Stimulated activated CD8-positive, alpha-beta memory T cell treated with anti-CD3 and anti-CD28 coated beads, Interleukin-7, amount 100 ng/mL, for 1 hour (primary cell): ENCODE measurements around the gene KSR1.

ENCODE experiments used
- DNase-seq, 2 donors: peaks; one replicate each; pipeline ENCODE4 v3.0.0-alpha.2; 2020; ENCODE audit warnings: low read depth in 2 of 2

The KSR1 gene

DNA sequence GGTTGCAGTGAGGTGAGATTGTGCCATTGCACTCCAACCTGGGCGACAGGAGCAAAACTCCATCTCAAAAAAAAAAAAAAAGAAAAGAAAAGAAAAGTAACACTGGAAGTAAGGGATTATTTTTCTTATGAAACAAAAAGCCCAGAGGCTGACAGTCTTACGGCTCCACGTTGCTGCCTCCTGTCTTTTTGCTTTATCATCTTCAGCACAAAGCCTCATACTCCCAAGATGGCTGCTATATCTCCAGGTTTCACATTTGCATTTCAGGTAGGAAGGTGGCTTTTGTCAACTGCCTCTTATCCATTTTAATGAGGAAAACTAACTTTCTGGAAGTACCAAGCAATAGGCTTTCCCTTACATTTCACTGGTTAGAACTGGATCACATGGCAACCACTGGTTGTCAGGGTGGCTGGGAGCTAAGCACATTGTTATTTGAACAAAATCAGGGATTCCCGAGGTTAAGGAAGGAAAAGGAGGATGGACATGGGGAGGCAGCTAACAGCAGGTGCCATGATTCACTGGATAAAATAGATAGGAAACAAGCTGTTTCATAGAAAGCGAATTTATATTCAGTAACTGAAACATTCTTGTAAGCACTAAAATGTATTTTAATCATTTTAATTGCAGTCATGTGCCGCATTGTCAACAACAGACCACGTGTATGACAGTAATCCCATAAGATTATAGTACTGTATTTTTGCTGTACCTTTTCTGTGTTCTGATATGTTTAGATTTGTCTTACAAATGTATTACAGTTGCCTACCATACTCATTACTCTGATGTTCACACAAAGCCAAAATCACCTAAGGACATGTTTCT is 58.6 kb downstream of the KSR1 start:
- no peak for DNase-seq

DNA sequence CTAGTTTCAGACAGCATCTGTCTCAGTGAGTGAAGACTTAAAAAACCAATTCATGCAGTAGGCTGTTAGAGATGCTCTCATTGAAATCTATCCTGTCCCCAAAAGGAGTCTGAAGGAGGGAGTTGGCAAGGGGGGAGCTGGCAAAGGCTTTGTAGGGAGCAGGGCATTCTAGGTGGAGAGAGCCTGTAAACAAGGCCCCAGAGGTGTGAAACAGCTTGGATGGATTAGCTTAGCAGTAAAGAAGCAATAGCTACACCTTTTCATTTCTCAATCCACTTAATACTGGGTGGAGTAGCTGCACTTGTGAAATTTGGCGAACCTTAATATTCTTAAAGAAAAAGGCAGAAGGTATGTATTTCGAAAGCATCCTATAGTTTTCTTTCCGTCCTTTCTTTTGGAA is 61.8 kb downstream of the KSR1 start:
- no peak for DNase-seq

DNA sequence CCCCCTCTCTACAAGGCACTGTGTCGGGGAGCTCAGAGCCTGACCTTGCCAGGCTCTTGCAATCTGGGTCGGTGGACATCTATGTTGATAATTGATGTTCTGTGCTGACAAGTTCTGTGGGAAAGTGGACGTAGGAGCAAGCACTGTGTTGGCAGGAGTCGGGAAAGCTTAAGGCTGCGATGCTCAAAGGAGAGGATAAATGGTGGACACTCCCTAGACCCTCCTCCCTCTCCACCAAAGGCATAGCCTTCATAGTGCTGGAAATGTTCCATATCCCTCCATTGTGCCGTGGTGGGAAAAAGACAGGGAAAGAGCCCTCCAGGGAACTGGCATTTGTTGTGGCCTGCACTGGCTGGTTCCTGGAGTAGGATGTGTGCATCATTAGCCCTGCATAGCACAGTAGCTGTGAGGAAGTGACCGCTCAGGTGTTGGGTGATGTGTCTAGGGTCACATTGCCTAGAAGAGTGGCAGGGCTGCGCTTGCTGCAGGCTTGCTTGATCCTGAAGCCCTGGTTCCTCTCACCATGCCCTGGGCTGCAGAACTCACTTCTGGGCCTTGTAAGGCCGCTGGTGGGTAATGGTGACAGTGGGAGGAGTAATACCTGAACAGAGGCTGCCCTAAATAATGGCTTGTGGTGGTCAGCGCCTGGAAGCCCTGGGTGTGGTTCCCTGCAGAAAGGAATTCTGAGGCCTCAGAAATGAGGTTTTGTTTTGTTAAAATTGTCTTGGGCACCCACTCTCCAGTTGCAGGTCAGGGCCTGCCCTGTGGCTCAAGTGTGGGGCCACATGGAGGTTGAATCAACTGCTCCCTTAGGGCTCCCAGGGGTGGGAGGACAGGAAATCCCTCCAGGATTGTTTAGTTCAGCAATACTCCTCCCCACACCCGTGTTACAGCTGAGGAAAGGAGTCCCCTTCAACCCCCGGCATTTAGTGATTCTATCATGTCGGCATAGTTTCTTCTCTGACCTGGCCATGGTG is 62.6 kb downstream of the KSR1 start:
- no peak for DNase-seq

DNA sequence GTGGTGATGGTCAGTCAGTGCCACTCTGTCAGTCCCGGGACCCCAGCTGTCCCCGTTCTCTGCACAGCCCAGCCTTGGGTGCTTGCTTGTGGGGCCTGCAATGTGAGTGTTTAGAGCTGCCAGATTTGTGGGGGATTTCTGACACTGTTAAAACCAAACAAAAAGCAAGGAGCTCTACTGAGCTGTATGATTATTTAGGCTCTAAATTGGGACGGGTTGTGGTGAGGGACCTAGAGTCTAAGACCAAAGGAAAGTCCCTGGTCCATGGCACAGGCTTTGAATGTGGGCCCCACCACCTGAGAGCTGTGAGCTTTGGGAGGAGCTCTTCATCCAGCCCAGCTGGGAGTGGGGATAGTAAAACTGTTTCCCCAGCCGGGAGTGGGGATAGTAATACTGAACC is 63.3 kb downstream of the KSR1 start:
- DNase-seq: no peak

DNA sequence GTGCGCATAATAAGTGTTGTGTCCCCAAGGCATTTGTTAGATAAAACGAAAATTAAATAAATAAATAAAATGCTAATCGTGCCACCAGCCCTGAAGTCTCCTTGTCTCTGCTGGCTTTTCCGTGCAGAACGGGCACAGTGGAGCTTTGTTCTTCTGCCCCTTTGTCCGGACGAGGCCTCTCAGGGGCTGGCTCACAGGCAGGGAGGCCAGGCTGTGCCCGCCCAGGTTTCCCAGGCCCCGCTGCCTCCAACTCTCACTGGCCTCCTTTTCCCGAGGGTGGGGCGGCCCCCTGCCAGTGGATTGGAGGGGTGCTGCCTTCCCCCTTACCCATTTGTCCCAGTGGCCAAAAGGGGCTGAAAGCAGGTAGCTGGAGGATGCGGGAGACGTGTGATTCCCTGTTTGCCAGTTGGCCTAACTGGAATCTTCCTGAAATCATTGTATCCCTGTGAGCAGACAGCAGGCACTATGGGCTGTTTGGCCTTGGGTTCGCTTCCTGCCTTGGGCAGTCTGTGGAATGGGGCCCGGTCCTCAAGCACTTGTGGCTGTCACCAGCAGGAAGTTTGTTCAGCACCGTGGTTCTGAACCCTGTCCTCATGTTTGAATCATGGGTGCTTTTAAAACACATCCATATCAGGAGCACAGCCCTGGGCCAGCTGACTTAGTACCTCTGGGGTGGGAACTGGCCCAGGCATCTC is 64.4 kb downstream of the KSR1 start:
- DNase-seq: no peak

DNA sequence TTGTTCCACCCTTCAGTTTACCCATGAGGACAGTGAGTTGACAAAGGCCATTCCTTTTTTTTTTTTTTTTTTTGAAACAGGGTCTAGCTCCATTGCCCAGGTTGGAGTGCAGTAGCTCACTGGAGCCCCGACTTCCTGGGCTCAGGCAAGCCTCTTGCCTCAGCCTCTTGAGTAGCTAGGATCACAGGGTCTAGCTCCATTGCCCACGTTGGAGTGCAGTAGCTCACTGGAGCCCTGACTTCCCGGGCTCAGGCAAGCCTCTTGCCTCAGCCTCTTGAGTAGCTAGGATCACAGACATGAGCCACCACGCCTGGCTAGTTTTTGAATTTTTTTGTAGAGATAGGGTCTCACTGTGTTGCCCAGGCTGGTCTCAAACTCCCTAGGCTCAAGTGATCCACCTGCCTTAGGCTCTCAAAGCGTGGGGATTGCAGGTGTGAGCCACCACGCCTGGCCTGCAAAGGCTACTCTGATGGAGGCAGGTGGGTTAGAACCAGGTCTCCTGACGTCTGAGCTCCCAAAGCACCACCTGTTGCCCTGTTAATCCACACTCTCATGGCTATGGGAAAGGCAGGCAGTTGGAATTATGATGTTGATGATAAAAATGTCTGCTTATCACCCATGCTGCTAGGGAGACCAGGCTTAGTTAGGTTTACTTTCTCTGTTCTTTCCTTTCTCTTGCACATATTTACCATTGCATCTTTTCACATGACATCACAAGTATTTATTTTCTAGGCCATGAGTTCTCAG is 65.2 kb downstream of the KSR1 start:
- DNase-seq: no peak

DNA sequence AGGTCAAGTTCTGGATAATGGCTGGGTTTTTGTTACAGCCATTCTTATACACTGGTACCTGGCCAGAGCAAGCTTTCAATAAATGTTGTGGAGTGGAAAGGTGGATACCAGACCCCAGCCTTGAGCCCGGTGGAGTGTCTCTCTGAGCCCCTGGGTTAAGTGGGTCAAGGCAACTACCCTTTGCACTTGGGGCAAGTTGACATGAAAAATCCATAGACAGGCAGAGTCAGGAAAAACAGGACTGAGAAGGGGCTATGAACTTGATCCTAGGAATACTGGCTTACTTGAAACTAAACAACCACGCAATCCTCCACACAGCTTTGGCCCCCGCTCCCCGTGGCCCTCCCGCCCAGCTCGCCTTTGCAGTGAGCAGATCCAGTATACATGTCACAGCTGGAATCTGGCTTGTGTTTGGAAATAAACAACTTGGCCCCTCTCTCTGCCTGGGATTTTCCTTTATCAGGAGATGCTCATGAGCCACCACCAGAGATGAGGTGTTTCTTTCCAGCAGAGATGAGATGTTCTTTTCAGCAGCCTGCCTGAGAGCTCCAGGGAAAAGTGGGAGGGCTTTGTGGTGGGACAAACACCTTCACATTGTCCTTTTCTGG is 65.9 kb downstream of the KSR1 start:
- DNase-seq: no peak

DNA sequence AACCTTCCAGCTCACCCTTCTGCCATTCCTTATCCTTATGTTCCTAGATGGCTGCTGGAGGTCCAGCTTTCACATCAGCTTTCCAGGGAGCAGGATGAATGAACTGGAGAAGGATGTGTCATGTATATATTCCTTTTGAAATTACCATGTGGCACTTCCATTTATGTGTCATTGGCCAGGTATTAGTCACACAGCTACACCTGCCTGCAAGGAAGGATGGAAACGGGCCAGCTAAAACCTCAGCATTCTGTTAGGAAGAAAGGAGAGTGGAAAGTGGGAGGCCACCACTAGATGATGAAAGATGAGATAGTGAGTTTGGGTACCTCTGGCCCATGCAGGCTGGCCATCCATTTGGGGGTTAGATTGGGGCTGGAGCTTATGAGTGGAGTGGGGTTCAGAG is 67.5 kb downstream of the KSR1 start:
- no peak for DNase-seq

DNA sequence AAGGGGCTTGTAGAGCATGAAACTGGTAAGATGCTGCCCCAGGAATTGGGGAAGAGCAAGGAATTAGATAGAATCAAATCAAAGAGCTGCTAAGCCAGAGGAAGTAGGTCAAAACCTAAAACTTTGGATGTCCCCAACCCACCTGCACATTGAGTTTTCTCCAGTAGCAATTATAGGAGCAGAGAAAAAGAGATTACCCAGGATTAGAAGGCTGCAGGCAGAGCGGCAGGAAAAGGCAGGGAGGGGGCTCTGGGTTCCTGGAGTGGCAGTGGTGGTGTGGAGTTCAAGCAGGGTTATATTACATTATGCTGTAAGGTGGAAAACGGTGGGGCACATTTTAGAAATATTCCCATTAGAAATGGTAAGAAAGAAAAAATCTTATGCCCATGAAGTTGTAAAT is 68.3 kb downstream of the KSR1 start:
- no peak for DNase-seq

DNA sequence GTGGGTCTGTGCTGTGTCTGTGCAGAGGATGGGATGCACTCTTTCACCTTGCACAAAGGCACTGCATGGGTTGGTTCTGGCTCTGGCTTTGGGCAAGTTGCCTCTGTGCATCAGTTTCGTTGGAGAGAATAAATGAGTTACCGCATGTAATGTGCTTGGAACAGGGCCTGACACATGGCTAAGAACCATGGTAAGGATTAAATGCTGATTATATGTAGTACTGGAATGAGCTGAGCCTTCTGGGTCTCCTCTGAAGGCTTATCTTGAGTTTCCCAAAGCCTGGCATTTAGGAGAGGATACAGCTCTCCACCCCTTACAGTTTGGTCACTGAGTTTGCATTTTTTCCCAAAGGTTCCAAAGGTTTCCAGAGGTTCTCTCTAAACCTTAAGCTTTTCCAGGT is 69.1 kb downstream of the KSR1 start:
- DNase-seq: no peak

DNA sequence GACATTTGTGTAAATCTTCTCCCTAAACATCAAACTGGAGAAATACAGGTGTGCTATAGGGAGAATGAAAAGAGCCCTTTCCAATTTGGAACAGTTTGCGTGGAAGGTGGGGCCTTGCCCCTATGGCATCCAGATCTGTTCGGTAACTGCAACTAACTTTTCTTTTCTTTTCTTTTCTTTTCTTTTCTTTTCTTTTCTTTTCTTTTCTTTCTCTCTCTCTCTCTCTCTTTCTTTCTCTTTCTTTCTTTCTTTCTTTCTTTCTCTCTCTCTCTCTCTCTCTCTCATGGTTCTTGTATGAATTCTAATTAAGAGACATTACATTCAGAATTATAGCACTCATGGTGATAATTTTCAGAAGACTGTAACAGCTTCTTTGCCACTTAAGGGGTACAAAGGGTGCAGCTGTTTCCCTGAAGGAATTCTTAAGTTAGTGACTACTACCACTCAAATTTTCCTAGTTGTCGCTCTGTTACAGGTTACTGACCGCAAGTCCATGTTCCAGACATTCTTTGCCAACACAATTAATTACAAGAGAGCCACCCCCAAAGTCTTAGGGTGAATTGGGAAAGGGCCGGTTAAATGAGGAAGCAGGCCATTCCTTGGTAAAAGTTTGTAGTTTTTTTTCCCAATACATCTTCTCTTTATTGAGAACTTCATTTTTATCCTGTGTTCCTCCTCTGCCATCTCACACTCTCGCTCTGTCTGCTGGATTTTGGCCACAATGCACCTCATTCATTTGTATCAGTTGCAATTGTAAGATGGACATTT is 69.8 kb downstream of the KSR1 start:
- DNase-seq: no peak

DNA sequence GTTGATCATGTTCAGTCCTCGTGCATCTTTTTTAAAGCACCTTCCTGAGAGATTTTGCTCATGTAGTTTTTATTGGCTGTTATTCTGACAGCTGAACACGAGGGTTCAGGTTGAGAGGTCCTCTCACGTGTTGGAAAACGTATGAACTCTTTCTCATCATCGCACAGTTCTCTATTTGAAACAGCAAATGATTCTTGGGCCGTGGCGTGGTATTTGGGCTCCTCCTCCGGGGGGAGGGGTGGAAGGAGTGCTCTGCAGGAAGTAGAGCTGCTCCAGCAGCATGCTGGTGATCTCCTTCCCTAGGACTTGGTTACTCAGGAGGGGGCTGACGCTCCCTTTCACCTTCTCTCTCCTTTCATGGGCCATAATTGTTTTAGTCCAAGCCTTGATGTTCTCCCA is 70.4 kb downstream of the KSR1 start:
- no peak for DNase-seq

DNA sequence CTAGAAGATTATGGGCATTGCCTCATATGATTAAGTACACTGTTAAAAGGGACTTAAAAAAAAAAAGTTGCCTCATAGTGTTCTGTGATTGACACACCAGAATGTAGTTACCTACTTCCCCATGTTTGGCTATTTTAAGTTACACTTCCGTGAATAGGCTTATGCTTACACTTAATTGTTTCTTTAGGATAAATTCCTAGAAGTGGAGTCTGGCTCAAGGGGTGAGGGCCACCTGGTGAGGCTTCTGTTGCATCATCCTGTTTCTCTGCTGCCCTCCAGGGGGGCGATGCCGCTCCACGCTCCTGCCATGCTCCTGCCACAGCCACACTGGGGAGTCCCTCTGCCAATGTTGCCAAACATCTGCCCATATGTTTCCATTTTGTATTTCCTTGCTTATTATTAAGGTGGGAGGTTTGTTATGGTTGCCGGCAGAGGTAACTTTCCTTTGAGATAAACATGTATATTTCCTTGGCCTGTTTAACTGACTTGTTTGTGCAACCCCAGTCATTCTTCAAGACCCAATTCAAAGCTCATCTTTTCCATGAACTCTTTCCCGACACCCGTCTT is 73.1 kb downstream of the KSR1 start:
- no peak for DNase-seq

DNA sequence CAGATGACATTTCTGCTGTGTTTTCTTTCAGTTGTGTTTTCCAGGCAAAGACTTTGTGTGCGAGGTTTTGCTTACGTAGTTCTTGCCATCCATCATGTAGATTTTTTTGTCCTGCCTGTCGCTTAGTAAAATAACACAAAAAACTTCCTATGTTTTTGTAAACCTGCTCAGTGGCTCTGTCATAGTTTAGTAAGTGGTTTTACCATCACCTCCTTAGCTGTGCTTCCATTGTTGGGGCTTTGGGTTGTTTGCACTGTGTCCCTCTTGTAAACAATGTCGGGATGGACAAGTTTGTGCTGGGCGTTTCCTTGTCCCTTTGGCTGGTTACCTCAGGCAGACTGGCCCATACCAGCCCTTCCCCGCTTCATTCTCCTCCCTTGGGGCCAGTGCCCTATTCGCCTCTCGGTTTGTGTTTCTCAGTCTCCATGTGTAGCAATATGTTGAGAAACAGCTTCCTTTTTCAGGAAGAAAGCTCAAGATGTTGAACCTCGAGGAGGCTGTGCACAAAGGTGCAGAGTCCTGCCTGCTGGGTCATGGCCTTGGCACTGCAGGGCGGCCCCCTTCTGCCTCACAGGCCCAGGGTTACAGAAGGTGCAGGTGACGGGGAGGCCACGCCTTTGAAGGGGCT is 74.6 kb downstream of the KSR1 start:
- no peak for DNase-seq

DNA sequence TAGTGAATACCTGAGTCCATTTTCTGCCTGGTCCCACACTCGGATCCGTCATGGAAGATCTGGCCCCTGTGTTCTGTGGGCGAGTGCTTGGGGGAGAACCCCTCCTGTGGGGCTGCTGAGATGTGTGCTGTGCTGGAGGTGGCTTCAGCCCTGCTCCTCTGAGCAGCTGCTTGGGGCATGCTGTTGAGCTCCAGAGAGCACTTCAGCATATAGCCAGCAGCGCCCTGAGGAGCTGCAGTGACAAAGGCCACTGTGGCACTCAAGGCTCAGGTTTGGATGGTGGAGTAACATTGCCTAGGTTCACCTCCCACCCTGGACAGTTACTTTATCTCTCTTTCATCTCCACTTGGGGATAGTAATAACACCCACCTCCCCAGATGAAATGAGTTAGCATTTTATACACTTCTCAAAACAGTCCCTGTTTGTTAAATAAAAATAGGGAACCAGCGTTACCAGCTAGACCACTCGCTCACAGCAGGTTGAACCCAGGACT is 75.3 kb downstream of the KSR1 start:
- DNase-seq: no peak

DNA sequence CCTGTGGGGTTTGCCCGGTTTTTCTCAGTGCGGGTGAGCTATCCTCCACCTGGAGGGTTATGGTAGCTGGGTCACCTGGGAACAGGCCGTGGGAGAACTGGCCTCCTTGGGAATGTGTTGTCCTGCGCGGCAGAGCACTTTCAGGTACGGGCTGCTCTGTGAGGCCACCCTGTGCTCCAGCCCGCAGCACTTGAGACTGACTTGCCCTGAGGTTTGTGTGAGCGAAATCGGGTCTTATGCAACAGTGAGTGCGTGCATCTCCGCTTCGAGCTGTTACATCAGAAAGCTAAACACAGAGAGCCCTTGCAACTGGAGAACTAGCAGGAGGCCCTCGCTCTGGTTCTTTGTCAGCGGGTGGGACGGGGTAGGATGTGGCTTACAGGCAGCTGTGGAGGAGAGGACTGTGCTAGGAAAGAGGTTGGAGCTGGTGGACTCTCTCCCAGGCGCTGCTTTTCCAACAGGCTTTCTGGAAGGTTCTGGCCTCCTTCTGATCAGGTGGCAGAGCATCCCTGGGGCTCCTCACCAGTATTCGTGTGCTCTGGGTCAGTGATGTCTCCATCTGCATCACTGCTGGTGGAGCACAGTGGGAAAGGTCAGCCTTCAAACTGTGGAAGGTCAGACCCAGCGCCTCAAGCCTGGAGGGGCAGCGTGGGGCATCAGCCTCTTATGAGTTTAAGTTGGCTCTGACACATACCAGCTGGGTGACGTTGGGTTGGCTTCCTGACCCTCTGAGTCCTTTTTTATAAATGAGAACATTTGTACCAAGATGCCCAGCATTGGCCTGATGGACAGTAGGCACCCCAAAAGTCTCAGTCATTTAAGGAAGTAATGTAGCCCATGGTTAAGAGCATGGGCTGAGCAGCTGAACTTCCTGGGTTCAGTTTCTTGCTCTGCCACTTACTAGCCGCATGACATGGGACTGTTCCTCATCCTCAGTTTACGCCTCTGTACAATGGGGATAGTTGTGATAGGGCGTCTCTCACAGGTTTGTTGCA is 76.3 kb downstream of the KSR1 start:
- no peak for DNase-seq

DNA sequence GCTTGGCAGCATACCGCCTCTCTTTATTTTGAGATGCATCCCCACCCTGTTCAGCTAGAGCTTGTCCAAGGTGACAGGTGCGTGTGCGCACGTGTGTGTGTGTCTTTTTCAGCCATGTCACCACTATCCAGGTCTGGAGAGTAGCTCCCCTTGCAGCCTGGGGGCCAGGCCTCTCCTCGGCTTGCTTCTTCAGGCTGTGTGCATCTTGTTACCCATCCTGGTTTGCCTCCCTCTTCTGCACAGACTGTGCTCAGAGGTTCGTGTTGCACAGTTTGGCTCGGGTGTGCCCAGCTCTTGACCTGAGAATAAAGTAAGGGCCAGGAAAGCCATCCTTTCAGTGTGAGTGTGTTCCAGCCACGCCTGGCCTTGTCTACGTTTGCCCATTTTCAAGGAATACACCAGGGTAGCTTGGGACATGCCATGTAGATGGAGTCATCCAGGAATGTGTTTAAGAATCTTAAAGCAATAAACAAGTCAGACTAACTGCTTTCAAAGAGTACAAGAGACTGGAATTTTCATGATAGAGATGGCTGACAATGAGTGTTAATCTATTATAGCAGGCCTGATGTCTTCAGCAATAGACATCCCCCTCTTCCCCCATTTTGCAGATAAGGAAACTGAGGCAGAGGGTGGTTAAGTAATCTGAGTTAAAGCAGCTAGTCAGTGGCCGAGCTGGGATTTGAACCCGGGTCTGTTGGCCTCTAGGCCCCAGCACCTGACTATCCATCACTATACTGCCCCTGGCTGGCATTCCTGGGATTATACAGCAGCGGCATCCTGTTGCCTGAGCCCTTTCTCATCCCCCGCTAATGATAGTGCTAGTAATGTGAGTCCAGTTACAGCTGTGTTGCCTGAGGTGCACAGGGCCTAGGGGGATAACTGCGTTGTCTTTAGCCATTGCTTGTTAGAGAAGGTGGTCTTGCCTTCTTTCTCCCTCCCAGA is 77.9 kb downstream of the KSR1 start:
- DNase-seq: no peak
